Measurements from ENCODE around the gene MAEA. TPM values are rescaled to one million over a fixed set of nuclear protein-coding genes. Genes with fewer than 3 reads are reported as not detected.
A peak's percentile ranks its signal among the peaks of the same experiment; 100 is the strongest.

Gene MAEA
- 97.9 and 170 TPM in 2 replicates for total RNA-seq (2011; cell fraction: chromatin; rRNA removed; ENCODE audit: low replicate concordance)
- total RNA-seq (2011; cell fraction: nucleolus; rRNA removed) = 114 and 125 TPM in 2 replicates
- 91.9 and 96.7 TPM in 2 replicates for total RNA-seq (2011; cell fraction: nucleoplasm; rRNA removed)
- total RNA-seq (2014; rRNA removed) = 63.2 and 104 TPM in 2 replicates
- 18.7 and 20.5 TPM in 2 replicates for total RNA-seq (2014; rRNA removed; fragmentation: Illumina TruSeq; extraction: Trizol)
- total RNA-seq (2015; rRNA removed; fragmentation: Illumina TruSeq; extraction: Trizol) = 45.0 and 48.7 TPM in 2 replicates
- total RNA-seq (2021) = 84.4 and 86.5 TPM in 2 replicates
- polyA plus RNA-seq (2011; rRNA removed) = 59.3 and 60.8 TPM in 2 replicates
- 74.2 and 137 TPM in 2 replicates for polyA plus RNA-seq (2011; cell fraction: cytosol; rRNA removed)
- polyA plus RNA-seq (2011; cell fraction: nucleus; rRNA removed) = 133 and 220 TPM in 2 replicates
- 70.1 and 73.0 TPM in 2 replicates for polyA plus RNA-seq (2012)
- 34.3 and 57.0 TPM in 2 replicates for polyA plus RNA-seq (2014; fragmentation: Illumina TruSeq; extraction: Trizol)
- polyA plus RNA-seq (2014; fragmentation: Nextera tagmentation; extraction: Ambion mirVana) = 1 to 10 TPM; 2.1 to 4.7 TPM
- polyA plus RNA-seq (2014; rRNA removed) = 72.5 and 74.7 TPM in 2 replicates
- polyA minus RNA-seq (2011; rRNA and poly(A)+ RNA removed) = 25.7 and 39.9 TPM in 2 replicates
- 62.0 and 64.6 TPM in 2 replicates for polyA minus RNA-seq (2011; cell fraction: cytosol; rRNA and poly(A)+ RNA removed)
- 51.3 and 58.3 TPM in 2 replicates for polyA minus RNA-seq (2011; cell fraction: nucleus; rRNA and poly(A)+ RNA removed)
- Bru-seq, nascent RNA = percentile 76 among the genes with signal in this experiment
- percentile 77 among the genes with signal in this experiment for BruChase-seq, experiment 1, labeled RNA remaining after a 2-hour chase
- percentile 78 among the genes with signal in this experiment for BruChase-seq, experiment 2, labeled RNA remaining after a 6-hour chase
- long read RNA-seq, experiment 1, transcript MAEA-202 (9 exons, 2,222 nt) = major isoform, 307 of 490 reads
- long read RNA-seq, experiment 1, transcript MAEA-204 (4 exons, 2,069 nt) = minor isoform, 15 of 490 reads
- long read RNA-seq, experiment 1, transcript MAEA-201 (8 exons, 2,058 nt) = minor isoform, 10 of 490 reads
- long read RNA-seq, experiment 1, partial matches to known transcripts = 123 of 490 reads
- long read RNA-seq, experiment 1, other reads (novel, unspliced or antisense) = 29 of 490 reads
- long read RNA-seq, experiment 2, transcript MAEA-202 (9 exons, 2,222 nt) = major isoform, 46 of 83 reads
- long read RNA-seq, experiment 2, partial matches to known transcripts = 14 of 83 reads
- long read RNA-seq, experiment 2, other reads (novel, unspliced or antisense) = 18 of 83 reads
- long read RNA-seq, experiment 3, transcript MAEA-202 (9 exons, 2,222 nt) = major isoform, 94 of 113 reads
- long read RNA-seq, experiment 3, partial matches to known transcripts = 3 of 113 reads
- long read RNA-seq, experiment 3, other reads (novel, unspliced or antisense) = 12 of 113 reads

DNA sequence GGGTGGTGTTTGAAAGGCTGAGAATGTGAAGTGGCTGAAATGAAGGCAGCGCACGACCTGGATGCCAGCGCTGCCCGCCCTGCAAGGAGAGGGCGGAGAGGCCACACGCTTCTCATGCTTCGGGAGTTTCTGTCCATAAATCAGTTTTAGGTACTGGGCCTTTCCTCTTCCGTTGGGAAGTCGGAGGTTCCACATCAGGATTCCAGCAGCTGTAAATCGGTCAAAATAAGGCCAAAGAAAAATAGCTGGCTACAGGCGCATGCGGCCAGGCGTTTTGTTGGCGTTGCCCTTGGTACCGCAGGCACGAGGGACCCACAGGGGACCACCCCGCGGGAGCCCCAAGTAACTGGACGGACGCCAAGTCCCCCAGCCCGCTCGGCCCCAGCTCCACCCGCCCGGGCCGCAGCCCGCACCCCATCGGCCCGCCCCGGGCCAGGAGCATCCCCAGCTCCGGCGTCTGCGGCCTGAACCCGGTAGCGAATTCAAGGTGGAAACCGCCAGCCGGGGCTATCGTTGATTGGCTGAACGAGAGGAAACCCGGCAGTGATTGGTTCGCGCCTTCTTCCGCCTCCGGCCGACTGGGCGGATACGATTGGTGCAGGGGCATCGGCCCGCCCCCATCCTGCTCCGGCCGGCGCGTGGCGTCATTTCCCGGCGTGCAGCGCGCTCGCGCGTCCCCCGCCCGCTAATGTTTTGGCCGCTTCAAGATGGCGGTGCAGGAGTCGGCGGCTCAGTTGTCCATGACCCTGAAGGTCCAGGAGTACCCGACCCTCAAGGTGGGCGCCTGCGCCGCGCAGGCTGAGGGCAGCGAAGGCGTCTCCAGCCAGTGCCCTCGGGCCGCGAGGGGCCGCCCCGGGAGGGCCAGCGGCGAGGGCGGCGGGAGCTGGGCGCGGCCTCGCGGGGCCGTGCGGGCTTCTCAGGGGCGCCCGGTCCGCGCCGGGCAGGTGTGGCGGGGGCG lies at the start of gene MAEA:
Gene MAEA, plus strand, starts transcription at position 685 of the 958 bp plus-strand sequence. Its CDS starts 23 bp downstream, at position 708.
- no peaks in the 10 kb centered on the region; a peak in 1 of 5 replicates for H3K27me3 ChIP-seq (ENCODE audit: control insufficient read depth in 2 of 2, insufficient read depth in 2 of 2, low read length in 2 of 2)
- H3K9me3 ChIP-seq (replicated peaks; ENCODE audit: control insufficient read depth, insufficient read depth, low read depth, low read length) = 0 out of 2 replicates have a peak, but pooled peaks cover 2% of the 10 kb centered on the region
- intact Hi-C loops (cut with micrococcal nuclease) (loop anchor here (2.0 kb wide), 1 partner anchor 57 kb away; the partner anchor contains the start of gene UVSSA), in situ Hi-C loops (cut with MboI) (no loop called here)
- peak within 1 kb of the TSS; percentile 95 for H3K4me3 ChIP-seq
- H3K79me2 ChIP-seq (ENCODE audit: control insufficient read depth, insufficient read depth, low read length) = peaks cover 52% of the 10 kb centered on the region
- DNase-seq (ENCODE audit: extremely low read depth in 1 of 4, low spot score in 3 of 4) (peak; percentile 98 to 100 (median 98)), FAIRE-seq (peak; percentile 100), ATAC-seq (peak; percentile 98)
- ChIA-PET CTCF (ENCODE audit: low intra/inter-chr PET ratio) (interaction anchor here (0.6 kb wide), 1 partner anchor 218 kb away, joined by 3 read pairs; no protein-coding TSS in a partner anchor), POLR2A (interaction anchor here (0.7 to 2.4 kb wide), 10 partner anchors 10 to 313 kb away, joined by 3 to 30 read pairs (median 4); partner anchors contain the start of gene UVSSA)
- peak within 1 kb of the TSS; percentile 99 for H3K4me2 ChIP-seq (ENCODE audit: insufficient read depth, low read length)
- H3K36me3 ChIP-seq (ENCODE audit: control insufficient read depth, insufficient read depth, low read length) = peaks cover 36% of the 10 kb centered on the region; the same call in 2 of the 3 replicates
- H3K27ac ChIP-seq (ENCODE audit: extremely low read depth, low read depth, low read length) = peak within 1 kb of the TSS; percentile 88
- peaks cover 11 to 39% of the 10 kb centered on the region in 2 experiments; a peak in 4 of 5 replicates for H3K4me1 ChIP-seq (replicated peaks in 1 of 2; ENCODE audit: control insufficient read depth in 2 of 2, insufficient read depth in 2 of 2, low read length in 2 of 2)
- peak within 1 kb of the TSS; percentile 92 to 99 for H3K9ac ChIP-seq (ENCODE audit: insufficient read depth in 1 of 2, low read depth in 2 of 2, low read length in 2 of 2)
- BruUV-seq (replicated peaks) = TSS peak; percentile 97
- no peaks in the 10 kb centered on the region for H3K9me1 ChIP-seq (ENCODE audit: control insufficient read depth, insufficient read depth, low read length)
- peaks cover 37% of the 10 kb centered on the region for H4K20me1 ChIP-seq (replicated peaks; ENCODE audit: control insufficient read depth, insufficient read depth, low read length)
- H2AFZ ChIP-seq (ENCODE audit: low read depth, low read length) = peak within 1 kb of the TSS; percentile 83
- 1% methylated on average over 68 of the region's 95 CpGs for whole genome bisulfite sequencing (ENCODE audit: insufficient coverage, low coverage, missing lambda C conversion rate)
- TF ChIP-seq POLR2G (IDR thresholded peaks at IDR 0.05; ENCODE audit: low read depth, low read length) (peak; percentile 97), NONO (IDR thresholded peaks at IDR 0.05; ENCODE audit: low read depth in 2 of 2, low read length in 1 of 2) (peak; percentile 65 to 72; a peak in 2 of 4 replicates), JUNB (CRISPR knock-in tag; conservative IDR thresholded peaks at IDR 0.05) (no peak), ZNF57 (CRISPR knock-in tag; IDR thresholded peaks at IDR 0.05) (no peak), KDM4B (IDR thresholded peaks at IDR 0.05; ENCODE audit: borderline replicate concordance in 2 of 2, low read depth in 1 of 2) (no peak), RBM14 (IDR thresholded peaks at IDR 0.05; ENCODE audit: borderline replicate concordance, insufficient read depth, low read depth, low read length) (no peak)
- TF ChIP-seq, protein P1, sequence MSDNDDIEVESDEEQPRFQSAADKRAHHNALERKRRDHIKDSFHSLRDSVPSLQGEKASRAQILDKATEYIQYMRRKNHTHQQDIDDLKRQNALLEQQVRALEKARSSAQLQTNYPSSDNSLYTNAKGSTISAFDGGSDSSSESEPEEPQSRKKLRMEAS (CRISPR knock-in tag; IDR thresholded peaks at IDR 0.05) = peak; percentile 91
- TF ChIP-seq, protein P2, sequence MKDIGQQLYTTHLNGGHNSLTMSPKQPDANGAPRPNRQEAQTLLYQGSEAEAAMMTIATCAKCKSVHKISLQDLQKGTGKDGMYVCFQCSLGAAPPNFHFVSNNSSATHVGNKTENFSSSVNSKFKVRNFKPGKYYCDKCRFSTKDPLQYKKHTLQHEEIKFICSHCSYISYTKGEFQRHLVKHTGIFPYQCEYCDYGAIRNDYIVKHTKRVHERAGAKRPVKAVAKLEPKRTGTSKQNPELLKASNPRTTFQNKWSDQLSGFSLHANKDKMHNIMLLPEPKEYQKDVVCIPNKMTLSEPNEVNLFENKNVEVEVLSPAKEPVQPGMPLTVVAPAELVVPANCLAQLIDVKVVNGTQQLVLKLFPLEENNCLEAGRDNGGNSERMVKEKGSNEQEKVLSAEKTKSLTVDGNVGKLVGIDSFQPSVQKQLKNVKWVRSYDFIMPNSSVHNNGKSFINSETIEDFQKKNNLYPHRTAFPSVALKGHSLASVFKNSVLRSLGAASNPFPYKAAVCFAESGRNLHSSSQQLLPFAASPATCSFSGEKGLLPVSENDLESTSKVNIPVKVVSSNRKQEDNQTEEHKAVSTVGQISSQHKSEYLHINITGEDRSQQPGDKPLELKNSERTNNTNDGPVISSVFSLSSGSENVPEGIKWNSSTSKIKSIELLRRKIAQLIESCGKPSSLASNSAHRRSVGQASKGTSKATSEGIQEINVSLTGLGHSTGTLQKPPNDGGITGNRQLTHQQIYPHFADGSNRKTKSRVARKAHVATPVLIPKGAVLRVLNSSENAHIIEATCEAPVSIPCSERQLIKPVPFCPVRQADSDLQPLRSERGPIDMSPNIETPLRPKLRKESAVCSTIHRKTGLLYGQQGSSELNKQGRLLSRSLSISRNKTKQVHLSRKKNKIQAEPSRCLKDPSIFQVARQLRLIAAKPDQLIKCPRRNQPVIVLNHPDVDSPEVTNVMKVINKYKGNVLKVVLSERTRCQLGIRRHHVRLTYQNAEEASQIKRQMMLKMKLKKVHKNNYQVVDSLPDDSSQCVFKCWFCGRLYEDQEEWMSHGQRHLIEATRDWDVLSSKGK (CRISPR knock-in tag; IDR thresholded peaks at IDR 0.05) = no peak
